Hematopoietic multipotent progenitor cell treated with erythropoietin and hydrocortisone succinate and interleukin-3 and kit ligand, for 15 days (in vitro differentiated cells): ENCODE data around the gene FYN.

ENCODE experiments used
- DNase-seq: peaks from one replicate; pipeline ENCODE4 v3.0.0-alpha.2; 2015; ENCODE audit warnings: low spot score

FYN gene

DNA sequence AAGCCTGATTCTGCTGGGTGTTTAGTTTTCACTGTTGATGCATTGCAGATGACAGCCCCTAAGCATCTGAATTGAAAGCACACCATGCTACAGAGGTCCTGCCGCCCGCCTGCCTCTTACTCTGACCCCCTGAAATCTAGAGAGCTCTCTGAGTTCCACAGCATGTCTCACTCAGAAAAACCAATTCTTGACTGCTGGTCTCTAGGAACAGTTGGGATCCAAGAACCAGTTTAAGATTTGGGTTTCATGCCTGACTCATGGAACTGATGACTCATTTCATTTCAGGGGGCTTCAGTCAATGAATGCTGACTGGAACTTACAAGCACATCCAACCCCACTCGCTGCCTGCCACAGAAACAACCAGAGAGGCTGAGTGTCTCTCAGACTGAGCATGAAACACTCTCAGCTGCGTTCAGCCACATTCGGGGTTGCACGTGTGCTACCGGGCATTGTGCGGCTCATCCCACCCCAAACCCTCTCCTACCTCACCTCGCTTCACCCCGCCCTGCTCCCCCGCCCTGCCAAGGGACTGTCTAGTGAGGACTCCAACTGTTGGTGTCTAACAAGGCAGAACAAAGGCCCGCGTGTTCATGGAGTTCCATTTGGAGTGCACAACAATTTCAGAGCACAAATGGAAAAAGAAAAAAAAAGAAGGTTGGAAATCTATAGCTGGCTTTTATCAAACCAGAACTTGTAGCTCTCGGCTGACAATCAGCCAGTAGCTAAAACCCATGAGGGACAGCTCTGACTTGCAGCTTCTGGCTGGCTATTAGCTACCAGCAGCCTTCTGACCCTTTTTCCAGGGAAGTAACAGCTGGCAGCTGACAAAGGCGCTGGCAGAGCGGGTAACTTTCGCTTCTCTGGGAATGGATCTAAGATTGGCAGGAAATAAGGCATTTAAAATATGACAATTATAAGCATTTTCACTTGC, 247.5 kb downstream of the FYN start:
- DNase-seq, result no peak

DNA sequence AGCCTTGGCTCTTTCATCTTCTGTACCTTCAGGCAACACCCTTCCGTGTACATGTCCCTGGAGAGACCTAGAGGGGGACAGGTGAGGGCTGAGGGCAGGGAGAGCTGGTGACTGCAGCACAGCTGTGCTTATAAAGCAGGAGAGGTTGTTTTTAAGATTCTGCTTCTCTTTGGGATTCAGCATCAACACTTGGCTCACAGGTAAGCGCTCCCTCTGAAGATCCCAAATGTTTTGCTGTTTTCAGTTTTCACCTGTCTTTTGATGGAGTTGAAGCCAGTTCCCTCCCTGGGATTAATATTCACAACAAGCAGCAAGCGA, 248.2 kb downstream of the FYN start:
- DNase-seq, result no peak

DNA sequence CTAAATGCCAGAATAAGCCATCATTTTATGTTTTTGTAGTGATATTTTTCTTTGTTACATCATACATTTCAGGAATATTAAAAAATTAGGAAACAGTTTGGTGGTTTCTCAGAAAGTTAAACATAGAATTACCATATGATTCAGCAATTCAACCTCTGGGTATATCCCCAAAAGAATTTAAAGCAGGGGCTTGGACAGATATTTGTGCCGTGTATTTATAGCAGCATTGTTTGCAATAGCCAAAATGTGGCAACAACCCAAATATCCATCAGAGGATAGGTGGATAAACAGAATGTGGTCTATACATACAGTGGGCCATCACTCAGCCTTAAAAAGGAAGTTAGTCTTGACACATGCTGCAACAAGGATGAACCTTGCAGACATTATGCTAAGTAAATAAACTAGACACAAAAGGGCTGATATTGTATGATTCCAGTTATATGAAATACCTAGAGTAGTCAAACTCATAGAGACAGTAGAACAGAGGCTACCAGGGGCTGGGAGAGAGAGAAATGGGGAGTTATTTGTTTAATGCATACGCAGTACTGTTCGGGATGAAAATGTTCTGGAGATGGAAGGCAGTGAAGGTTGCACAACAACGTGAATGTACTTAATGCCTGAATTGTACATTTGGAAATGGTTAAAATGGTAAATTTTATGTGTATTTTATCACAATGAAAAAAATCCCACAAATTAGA, 248.7 kb downstream of the FYN start:
- DNase-seq, result no peak

DNA sequence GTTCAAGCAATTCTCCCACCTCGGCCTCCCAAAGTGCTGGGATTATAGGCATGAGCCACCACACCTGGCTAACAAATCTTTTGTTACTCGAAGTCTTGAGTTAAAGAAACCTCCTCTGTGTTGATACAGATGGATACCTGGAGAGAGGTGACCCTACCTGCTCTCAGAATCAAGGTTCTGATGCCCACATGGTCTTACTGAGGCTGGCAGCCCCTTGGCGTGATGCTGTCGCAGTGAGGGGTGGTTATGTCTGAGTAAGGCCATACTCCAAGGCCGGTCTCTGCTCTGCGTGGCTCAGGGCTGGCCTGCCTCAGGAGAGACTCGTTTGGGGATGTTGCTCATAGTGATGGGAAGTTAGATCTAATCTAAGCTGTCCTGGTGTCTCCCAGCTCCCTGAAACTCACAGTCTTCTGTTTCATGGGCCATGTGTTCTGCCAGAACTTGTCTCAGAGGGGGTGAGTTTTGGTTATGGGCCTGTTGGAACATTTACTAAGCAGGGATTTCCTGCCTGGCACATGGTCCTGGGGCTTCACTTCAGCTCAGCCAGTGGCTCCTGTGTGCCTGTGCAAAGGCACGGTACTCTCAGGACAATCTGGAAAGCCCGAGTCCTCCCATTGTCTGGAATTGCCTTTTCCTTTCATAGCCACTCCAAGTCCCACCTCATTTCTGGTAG, 250.1 kb downstream of the FYN start:
- DNase-seq, result no peak

DNA sequence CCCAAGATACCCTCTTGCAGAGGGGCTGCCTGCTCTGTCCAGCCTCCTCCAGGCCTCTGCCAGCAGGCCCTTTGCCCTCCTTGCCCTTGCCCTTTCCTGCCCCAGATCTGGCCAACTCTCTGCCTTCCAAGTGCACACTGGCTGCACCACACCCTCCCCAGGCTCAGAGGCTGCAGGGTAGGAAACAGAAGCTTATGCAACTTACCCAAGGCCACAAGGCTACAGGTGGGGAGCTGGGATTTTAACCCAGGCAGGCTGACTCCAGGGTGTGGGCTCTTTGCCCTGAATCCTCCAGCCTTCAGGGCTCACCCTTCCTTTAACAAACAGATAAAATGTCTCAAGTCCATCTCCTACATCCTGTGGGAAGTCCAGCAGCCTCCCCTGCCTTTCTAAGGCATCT, 253.1 kb downstream of the FYN start:
- DNase-seq, result no peak

DNA sequence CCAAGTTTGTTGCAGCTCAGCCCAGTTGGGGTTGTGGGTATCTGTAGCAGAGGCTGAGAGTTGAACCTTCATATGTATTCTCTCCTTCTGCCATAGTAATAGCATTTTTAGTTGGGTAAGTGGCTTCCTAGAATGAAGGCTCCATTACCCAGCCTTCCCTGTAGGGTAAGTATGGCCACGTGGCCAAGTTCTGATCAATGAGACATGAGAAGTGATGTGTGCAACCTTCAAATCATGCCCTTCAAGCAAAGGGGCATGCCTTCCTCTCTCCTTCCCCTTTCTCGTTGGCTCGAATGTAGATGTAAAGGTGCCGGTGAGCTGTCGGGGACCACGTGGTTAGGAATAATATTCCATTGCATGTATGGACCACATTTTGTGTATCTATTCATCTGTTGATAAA, 254.8 kb downstream of the FYN start:
- no peak for DNase-seq

DNA sequence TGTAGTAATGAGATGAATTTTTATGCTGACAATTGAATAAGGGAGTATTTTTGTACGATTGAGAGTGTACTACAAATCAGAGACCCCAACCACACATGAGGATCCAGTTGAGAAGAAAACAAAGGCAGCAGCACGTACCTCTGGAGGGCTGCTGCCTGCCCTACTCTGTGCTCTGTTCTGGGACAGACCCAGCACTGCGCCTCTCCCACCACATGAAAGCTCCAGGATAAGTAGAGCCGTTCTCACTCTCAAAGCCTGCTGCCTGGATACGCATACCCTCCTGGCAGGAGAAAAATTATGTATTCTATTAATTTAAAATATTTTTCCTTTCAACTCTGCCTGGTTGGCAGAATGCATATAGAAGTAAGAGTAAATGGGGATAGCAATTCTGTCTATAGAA, 256.1 kb downstream of the FYN start:
- no peak for DNase-seq

DNA sequence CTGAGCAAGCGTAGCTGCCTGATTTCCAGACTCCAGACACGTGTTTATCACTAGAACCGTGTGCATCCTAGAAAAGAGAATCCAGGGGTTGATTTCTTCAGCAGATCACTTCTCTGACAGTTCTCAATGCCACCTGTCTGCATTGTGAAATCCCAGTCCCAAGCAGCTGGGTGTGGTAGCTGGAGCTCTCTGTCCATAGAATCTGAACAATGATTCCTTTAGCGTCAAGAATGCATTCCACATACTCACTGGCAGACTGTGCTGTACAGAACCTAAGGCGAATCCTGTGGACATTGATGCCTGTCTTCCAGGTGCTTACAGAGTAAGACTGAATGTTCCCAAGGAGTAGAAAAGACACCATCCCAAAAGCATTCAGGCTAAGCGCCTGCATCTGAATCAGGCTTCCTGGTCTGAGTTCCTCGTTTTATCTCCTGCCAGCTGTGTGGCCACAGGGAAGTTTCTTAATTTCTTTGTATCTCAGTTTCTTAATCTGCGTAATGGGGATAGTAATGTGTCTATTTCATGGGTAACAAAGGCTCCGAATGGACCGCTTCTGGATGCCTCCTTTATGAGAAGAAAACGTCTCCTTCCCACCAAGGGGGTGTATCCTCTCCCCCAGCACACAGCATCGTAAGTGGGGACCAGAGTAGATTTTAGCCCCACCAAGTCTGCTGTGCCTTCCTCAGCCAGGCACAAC, 257.2 kb downstream of the FYN start:
- no peak for DNase-seq

DNA sequence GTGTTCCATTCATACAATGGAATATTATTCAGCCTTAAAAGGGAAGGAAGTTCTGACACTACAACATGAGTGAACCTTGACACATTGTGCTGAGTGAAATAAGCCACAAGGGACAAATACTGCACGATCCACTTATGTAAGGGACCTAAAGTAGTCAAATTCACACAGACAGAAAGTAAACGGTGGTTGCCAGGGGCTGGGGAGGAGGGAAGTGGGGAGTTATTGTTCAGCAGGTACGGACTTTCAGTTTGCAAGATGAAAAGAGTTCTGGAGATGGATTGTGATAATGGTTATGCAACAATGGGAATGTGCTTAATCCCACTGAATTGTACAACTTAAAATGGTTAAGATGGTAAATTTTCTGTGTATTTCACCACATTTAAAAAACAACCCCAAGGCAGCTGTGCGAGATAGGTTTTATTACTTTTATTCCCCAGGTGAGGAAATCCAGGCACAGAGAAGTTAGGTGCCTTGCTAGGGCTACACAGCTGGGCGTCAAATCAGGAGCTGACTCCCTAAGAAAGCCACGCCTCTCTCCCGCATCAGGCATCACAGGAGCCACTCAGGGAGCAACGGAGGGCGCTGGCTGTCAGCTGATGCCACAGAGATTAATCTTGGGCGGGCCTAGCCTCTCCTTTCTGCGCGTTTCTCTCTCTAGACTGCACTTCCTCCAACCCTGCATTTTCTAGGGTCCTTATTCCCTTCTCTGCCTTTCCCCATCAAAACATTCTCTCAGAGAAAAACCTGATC, 258.2 kb downstream of the FYN start:
- peak; percentile 16 for DNase-seq

DNA sequence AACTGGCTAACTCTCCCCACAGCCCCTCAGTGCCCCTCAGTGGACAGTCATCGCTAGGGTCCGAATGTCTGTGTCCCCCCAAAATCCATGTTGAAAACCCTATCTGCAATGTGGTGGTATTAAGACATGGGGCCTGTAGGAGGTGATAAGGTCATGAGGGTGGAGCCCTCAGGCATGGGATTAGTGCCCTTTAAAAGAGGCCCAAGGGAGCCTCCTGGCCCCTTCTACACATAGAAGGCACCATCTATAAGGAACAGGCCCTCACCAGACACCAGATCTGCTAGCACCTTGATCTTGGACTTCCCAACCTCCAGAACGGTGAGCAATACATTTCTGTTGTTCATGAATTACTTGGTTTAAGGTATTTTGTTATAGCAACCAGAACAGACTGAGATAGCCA, 260.9 kb downstream of the FYN start:
- DNase-seq, result no peak

DNA sequence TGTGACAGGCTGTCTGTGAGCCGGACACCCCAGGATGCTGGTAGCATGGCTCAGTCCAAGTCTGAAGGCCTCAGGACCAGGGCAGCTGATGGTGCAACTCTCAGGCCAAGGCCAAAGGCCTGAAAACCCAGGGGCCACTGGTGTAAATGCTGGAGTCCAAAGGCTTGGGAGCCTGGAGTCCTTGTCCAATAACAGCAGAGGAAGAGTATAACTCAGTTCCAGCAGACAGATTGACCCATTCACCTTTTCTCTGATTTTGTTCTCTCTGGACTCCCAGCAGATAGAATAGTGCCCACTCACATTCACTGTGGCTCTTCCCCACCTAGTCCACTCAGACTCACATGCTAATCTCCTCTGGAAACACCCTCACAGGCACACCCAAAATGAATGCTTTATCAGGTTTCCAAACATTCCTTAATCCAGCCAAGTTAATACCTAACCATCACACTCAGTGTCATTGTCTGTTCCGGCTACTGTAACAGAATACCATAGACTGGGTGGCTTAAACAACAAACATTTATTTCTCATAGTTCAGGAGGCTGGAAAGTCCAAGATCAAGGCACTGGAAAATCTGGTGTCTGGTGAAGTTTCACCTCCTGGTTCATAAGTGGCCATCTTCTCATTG, 262.6 kb downstream of the FYN start:
- DNase-seq, result no peak
